Mammary epithelial cell (primary cell): ENCODE data around the gene EYS.

Source experiments
- CTCF ChIP-seq, 2 donors: IDR thresholded peaks in 1 of 2; conservative IDR thresholded peaks in 1 of 2; 2 replicates each; pipeline ENCODE4 v1.5.1; 2011 to 2012; ENCODE audit warnings: inconsistent platforms in 2 of 2, low read length in 2 of 2, mild to moderate bottlenecking in 2 of 2, control low read depth in 1 of 2, low read depth in 1 of 2; ENCODE audit not compliant: insufficient read depth in 1 of 2; ENCODE audit errors: extremely low read depth in 1 of 2
- EZH2 ChIP-seq: IDR thresholded peaks from 2 replicates; pipeline ENCODE4 v1.6.1; 2012; ENCODE audit warnings: low read length, inconsistent platforms, borderline replicate concordance

GRCh38 chr6:63887002-63887751 lies 1819.8 kb downstream of the EYS start:
- TF ChIP-seq CTCF (conservative IDR thresholded peaks at IDR 0.05 in 1 of 2, IDR thresholded peaks at IDR 0.05 in 1 of 2; ENCODE audit: extremely low read depth in 1 of 2, insufficient read depth in 1 of 2, low read depth in 1 of 2, low read length in 2 of 2) (no peak), EZH2 (no peak)
